ENCODE data around the gene CAND1.

CAND1 gene

GRCh38 chr12:67268896-67269632, at the start of gene CAND1:
Gene CAND1, plus strand, starts transcription at chr12:67269358. Its CDS starts 360 bp downstream, at chr12:67269718.
- peak; percentile 99 for DNase-seq

DNA sequence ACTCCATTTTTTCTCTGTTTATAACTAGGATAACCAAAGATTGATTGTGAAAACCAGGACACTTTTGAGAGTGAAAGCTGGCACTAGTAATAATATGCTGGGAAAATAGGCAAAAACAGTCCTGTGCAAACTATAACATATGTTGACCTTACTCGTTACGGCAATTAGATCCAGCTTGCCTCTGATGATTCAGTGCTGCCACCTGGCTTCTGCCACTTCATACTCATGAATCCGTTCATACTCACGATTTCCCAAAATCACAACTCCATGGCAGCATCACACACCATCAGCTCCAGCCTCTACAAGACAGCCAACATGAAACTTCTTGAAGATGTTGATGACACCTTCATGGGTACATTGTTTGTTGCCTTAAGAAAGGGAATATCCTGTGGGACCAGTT, 49.1 kb upstream of the CAND1 start:
- DNase-seq, result no peak

- DNase-seq, result no peak
These were observed 46.9 kb upstream of the CAND1 start for GRCh38 chr12:67222302-67222701.

- no peak for DNase-seq
These were observed 45.9 kb upstream of the CAND1 start for GRCh38 chr12:67223225-67223624.

DNA sequence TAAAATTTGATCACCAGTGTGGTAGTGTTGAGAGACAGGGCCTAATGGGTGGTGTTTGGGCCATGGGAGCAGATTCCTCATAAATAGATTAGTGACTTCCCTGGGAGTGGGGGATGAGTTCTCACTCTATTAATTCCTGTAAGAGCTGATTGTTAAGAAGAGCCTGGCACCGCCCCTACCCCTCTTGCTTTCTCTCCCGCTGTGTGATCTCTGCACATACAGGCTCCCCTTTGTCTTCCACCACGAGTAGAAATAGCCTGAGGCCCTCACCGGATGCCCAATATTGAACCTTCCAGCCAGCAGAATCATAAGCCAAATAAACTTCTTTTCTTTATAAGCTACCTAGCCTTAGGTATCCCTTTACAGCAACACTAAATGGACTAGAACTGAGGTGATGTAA, 31.9 kb upstream of the CAND1 start:
- no peak for DNase-seq

- no peak for DNase-seq
These were observed 30.1 kb upstream of the CAND1 start for GRCh38 chr12:67239061-67239460.

DNA sequence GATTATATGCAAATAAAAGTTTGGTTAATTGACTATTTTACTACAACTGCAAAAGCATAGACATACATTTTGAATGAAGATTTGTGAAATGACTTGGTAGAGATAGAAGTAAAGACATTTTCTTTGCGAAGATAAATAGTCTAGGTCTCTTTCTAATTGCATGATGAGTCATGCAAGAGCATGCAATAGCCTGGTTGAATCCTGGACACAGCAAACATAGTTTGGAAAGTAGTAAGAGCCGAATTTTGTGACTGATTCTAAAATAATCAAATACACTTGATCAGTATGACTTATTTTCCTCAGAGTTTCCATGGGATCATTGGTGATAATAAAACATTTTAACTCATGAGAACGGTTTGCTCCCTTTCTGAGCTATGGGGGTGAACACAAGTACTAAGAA, 27.7 kb upstream of the CAND1 start:
- DNase-seq, result no peak

DNA sequence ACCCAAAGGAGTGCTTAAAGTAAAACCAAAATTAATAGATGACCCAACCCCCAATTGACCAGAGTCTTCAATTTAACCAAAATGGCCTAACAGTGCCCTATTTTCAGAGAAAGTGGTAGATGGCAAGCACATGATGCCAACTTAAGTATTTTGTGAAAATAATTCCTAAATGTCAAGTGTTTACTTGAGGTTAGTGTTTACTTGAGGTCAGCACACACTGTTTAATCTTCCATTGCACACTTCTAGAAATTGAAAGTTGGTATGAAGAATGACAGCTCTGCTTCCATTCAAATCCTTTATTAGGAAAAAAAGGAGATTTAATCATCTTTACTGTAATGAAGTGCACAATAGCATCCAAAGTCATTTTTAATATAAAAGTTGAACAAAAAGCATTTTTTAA, 25.9 kb upstream of the CAND1 start:
- DNase-seq, result no peak

- no peak for DNase-seq
These were observed 23.6 kb upstream of the CAND1 start for GRCh38 chr12:67245571-67245970.

- no peak for DNase-seq
These were observed 18.1 kb upstream of the CAND1 start for GRCh38 chr12:67251012-67251411.

GRCh38 chr12:67254372-67255026, 14.7 kb upstream of the CAND1 start:
- DNase-seq, result no peak

DNA sequence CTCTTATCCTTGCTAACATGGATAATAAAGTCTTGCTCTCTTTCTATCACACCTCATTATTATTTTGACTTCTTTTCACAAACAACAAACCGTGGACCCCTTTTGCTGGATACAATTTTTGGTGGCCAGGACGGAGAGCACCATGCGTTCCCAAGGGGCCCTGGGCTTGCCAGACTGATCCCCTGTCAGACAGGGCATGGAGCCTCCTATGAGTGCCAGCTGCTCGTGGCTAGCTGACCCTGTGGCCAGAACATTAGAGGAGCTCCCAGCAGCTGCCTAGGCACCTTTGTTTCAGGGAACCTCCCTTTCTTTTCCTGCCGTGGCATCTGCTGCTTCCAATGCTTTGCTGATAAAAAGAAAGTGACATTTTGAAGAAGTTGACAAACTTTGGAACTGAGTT, 12.5 kb upstream of the CAND1 start:
- no peak for DNase-seq

- no peak for DNase-seq
These were observed 5.7 kb upstream of the CAND1 start for GRCh38 chr12:67263471-67263870.

DNA sequence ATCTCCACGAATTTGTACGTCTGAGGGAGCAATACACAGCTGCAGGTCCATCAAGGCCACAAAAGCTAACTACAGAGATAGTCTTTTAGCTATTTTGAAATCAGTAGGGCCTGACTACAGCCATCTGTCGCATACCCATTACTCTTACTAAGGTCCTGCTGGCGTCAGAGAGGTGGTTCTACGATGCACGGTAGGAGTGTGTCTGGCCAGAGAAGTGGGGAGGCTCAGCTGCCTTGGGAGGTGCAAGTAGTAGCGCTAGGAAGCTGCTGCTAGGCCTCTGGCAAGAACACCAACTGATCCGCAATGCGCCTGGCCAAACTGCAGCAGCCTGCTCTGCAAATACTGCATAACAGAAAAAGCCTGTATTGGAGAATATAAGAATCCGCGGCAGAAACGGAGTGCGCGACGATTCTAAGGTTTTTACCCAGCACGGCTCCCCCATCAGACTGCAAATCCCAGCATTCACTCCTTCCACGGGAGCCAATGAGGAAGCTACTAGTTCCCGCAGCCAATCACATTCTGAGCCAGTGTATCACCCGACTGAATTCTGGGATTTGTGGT, 743 bp upstream of the CAND1 start:
- peak; percentile 97 for DNase-seq

DNA sequence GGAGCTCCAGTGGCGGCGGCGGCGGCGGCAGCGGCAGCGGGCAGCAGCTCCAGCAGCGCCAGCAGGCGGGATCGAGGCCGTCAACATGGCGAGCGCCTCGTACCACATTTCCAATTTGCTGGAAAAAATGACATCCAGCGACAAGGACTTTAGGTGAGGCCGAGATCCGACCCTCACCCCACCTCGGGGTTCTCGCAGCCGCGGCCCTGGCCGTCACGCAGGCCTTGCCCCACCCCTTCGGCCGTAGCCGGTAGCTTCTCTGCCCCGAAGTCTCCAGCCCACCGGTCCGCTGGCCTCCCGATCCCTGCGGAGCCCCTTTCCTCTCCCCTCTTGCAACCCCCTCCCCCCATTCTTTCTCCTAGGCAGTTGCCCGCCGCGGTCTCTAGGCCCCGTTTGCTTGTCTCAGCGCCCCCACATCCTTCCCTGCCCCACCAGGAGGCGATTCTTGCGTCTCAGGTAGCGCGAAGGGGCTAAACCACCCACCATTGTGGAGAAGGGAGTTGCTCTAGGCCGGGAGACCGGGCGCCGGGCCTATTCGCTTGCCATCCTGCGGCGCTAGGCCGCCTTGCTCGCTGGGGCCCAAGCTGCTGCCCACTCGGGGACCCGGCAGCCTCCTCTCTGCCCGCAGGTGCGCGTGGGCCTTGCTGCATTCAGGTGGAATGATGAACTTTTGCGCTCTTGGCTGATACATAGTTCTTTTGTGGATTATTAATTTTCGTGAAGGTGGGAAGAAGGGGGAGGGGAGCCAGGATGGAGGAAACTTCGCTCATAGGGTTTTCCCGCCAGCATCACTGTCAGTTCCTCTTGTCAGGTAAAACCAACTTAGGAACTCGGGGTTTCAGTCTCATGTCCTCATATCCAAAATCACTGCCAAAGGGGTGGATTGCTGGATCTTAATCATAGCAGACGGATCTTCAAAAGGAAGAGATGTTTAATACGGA, 745 bp downstream of the CAND1 start:
- peak; percentile 31 for DNase-seq

DNA sequence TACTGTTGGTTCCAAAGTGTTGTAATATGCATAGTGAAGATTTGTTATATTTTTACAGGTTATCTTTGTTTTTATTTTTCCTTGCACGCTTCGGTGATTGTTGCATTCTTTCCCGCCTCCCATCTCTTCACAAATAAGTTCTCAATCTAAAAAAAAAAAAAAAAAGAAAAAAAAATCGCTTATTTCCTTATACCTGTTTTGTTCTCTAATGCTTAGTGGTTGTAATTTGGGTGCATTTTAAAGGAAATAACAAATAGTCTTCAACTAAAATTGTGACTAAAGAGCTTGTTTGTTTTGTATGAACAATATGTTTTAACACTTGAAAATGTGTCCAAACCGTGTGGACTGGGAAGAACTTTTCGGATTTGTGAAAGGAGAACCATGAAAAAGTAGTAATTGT, 1.5 kb downstream of the CAND1 start:
- DNase-seq, result no peak

DNA sequence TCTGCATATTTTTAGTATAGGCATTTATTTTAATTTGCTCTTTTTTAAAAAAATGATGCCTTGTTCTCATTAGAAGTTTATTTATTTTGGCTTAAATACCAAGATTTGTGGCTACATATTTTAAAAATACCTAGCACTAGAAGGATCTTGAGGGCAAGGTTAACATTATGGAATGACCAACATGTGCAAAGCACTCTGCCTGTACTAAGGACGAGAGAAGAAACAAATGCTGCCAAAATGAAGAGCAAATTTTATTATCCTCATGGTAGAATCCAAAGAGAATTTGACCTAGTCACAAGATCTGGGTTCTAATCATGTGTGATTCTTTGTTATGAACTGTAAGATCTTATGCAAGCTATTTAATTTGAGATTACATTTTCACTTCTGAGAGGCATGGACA, 2.8 kb downstream of the CAND1 start:
- DNase-seq, result peak; percentile 7

DNA sequence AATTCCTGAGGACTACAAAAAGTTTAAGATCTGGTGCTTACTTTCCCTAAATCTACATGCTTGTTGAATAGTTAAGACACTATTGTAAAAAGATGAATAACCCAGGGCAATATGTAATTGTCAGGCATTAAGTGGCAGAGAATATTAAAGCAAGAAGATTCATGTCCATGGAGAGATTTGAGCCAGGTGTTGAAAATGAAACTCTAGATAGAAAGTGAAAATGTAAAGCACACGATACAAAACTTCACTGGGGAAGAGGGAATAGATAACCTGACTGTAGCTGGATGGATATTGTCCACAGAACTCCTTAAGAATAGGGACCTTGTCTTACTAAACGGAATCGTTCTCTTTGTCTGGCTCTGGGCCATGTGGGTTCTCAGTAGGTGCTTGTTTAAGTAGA, 5.0 kb downstream of the CAND1 start:
- DNase-seq, result no peak

DNA sequence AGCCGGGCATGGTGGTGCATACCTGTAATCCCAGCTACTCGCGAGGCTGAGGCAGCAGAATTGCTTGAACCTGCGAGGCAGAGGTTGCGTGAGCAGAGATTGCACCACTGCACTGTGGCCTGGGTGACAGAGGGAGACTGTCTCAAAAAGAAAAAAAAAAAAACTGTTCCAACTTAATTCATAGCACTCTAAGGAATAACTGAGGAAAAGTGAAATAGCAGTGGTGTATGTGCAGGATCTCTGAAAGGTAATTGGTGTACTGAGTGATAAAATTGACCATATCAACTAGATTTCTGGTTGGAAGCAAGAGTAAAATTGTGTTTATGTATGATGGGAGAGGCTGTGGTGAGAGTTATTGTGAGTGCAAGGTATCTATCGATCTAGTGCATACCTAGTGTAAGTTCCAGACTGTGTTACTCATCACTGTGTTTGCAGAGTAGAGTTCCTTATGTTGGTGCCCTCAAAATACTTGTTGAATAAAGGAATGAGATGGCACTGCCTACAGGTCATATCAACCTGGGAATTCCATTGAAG, 6.3 kb downstream of the CAND1 start:
- no peak for DNase-seq

DNA sequence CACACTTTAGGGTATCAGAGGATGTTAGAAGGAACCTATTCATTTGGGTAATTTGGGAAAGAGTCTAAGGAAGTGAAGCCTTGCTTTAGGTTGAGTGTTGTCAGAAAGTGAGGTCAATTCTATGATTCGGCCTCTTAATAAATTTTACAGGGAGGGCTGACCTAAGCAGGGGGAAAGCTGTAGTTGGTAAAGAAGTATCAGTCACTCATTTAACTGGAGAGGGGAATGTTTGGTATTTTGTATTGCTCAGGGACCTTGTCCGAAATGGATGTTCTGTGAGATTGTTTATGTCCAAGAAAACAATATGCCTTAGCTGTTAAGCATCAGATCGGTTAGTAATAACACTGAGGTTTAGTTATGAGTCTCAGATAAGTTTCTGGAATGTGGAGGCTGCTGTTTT, 7.3 kb downstream of the CAND1 start:
- DNase-seq, result peak; percentile 56

- no peak for DNase-seq
These were observed 10.5 kb downstream of the CAND1 start for GRCh38 chr12:67279637-67280036.

DNA sequence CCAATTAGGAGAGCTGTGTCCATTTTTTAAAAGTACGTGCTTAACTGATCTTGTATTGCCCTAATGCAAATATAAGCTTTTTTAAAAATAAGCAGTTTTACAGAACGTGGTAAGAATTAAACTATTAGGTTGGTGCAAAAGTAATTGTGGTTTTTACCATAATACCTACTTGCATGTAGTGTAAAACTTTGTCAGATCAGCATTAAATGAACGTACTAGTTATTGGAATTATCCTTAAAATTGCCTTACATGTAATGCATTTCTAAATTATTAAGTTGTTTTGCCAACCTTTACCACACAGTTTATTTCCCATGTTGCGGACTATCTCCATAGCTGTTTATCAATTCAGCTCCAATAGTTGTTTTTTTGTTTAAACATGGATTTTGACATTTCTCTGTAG, 10.9 kb downstream of the CAND1 start:
- no peak for DNase-seq

GRCh38 chr12:67280572-67280971, 11.4 kb downstream of the CAND1 start:
- no peak for DNase-seq

Measured in inflammatory macrophage treated with lipopolysaccharide for 4 hours (primary cell).